ENCODE results near the gene MEPE. TPM values are rescaled to one million over a fixed set of nuclear protein-coding genes. Genes with fewer than 3 reads are reported as not detected.
"Not testable (repeated sequence)": the region's sequence is repeated elsewhere in the genome, so short reads cannot be mapped to it uniquely, and the experiment has no call there.

Gene MEPE
- polyA plus RNA-seq, 3 donors: not detected

- DNase-seq (ENCODE audit: extremely low read depth in 1 of 11, low read depth in 9 of 11, low spot score in 4 of 11): no peak
Observed at GRCh38 chr4:87865960-87866598, 33.3 kb downstream of the MEPE start.

GRCh38 chr4:87868522-87868921, 35.8 kb downstream of the MEPE start:
- no peak for DNase-seq (ENCODE audit: extremely low read depth in 1 of 11, low read depth in 9 of 11, low spot score in 4 of 11)

- no peak for DNase-seq (ENCODE audit: extremely low read depth in 1 of 11, low read depth in 9 of 11, low spot score in 4 of 11)
Observed at GRCh38 chr4:87872028-87872427, 39.3 kb downstream of the MEPE start.

- no peak for DNase-seq (ENCODE audit: extremely low read depth in 1 of 11, low read depth in 9 of 11, low spot score in 4 of 11)
Observed at GRCh38 chr4:87875191-87875590, 42.4 kb downstream of the MEPE start.

- no peak for DNase-seq (ENCODE audit: extremely low read depth in 1 of 11, low read depth in 9 of 11, low spot score in 4 of 11)
Observed at GRCh38 chr4:87880106-87880505, 47.3 kb downstream of the MEPE start.

GRCh38 chr4:87881115-87881514, 48.3 kb downstream of the MEPE start:
- no peak for DNase-seq (ENCODE audit: extremely low read depth in 1 of 11, low read depth in 9 of 11, low spot score in 4 of 11)

- DNase-seq (ENCODE audit: extremely low read depth in 1 of 11, low read depth in 9 of 11, low spot score in 4 of 11): no peak
Observed at GRCh38 chr4:87882321-87882720, 49.6 kb downstream of the MEPE start.

- no peak for DNase-seq (ENCODE audit: extremely low read depth in 1 of 11, low read depth in 9 of 11, low spot score in 4 of 11)
Observed at GRCh38 chr4:87882861-87883260, 50.1 kb downstream of the MEPE start.

- DNase-seq (ENCODE audit: extremely low read depth in 1 of 11, low read depth in 9 of 11, low spot score in 4 of 11): no peak
Observed at GRCh38 chr4:87884976-87885549, 52.3 kb downstream of the MEPE start.

- no peak for DNase-seq (ENCODE audit: extremely low read depth in 1 of 11, low read depth in 9 of 11, low spot score in 4 of 11)
Observed at GRCh38 chr4:87886083-87886482, 53.3 kb downstream of the MEPE start.

GRCh38 chr4:87890753-87891152, 58.0 kb downstream of the MEPE start:
- not testable (repeated sequence) for DNase-seq (ENCODE audit: extremely low read depth in 1 of 11, low read depth in 9 of 11, low spot score in 4 of 11)

GRCh38 chr4:87895964-87896621, 63.3 kb downstream of the MEPE start:
- no peak for DNase-seq (ENCODE audit: extremely low read depth in 1 of 11, low read depth in 9 of 11, low spot score in 4 of 11)

Other genes starting within 250 kb of the MEPE start
- under 1 TPM in 2 of 3 donors, not detected in 1; 0.03 to 0.08 TPM for gene DSPP, start 224.4 kb upstream of the MEPE start, polyA plus RNA-seq (ENCODE audit: insufficient read length in 3 of 3)
- gene DMP1, start 182.7 kb upstream of the MEPE start, polyA plus RNA-seq (ENCODE audit: insufficient read length in 3 of 3): under 1 TPM in 2 of 3 donors, not detected in 1; 0.04 to 0.14 TPM
- under 1 TPM in 1 of 3 donors, not detected in 2; 0.23 TPM for gene IBSP, start 33.4 kb upstream of the MEPE start, polyA plus RNA-seq (ENCODE audit: insufficient read length in 3 of 3)
- gene SPP1, start 142.7 kb downstream of the MEPE start, polyA plus RNA-seq (ENCODE audit: insufficient read length in 3 of 3): 100 to 1,000 TPM; 116 to 210 (median 158) TPM
- gene PKD2, start 174.7 kb downstream of the MEPE start, polyA plus RNA-seq (ENCODE audit: insufficient read length in 3 of 3): 10 to 100 TPM; 73.3 to 76.6 (median 76.6) TPM